Activated CD4-positive, alpha-beta T cell treated with anti-CD3 and anti-CD28 coated beads, Interleukin-2, amount 10 ng/mL, durations not matched to agents 7 days and 5 days (primary cell): ENCODE results near the gene UBE2H. TPM values are rescaled to one million over a fixed set of nuclear protein-coding genes. Genes with fewer than 3 reads are reported as not detected.

Experiments
- CTCF ChIA-PET: fragments of 350-600 bp; sonication (Branson Sonifier 250); formaldehyde crosslinking; loops from one replicate; lab custom pipeline; 2021; ENCODE audit warnings: antibody characterized with exemption; lab: Charles Lee
- POLR2A ChIA-PET: fragments of 350-600 bp; sonication (Branson Sonifier 250); formaldehyde crosslinking; loops from one replicate; lab custom pipeline; 2021; ENCODE audit warnings: antibody characterized with exemption; lab: Charles Lee
- DNase-seq: peaks from one replicate; pipeline ENCODE4 v3.0.0-alpha.2; 2020
- H3K27ac Mint-ChIP-seq: one replicate; pipeline ENCODE4 v1.8.0; 2021; ENCODE audit warnings: mild to moderate bottlenecking, moderate library complexity, mixed read lengths
- H3K27me3 Mint-ChIP-seq: one replicate; pipeline ENCODE4 v1.8.0; 2021; ENCODE audit warnings: mixed read lengths
- H3K36me3 Mint-ChIP-seq: one replicate; pipeline ENCODE4 v1.8.0; 2021; ENCODE audit warnings: low read depth, mixed read lengths
- H3K4me1 Mint-ChIP-seq: one replicate; pipeline ENCODE4 v1.8.0; 2021; ENCODE audit warnings: mixed read lengths
- H3K4me3 Mint-ChIP-seq: one replicate; pipeline ENCODE4 v1.8.0; 2021; ENCODE audit warnings: mild to moderate bottlenecking, moderate library complexity, mixed read lengths
- H3K9me3 Mint-ChIP-seq: one replicate; pipeline ENCODE4 v1.8.0; 2021; ENCODE audit warnings: mixed read lengths
- total RNA-seq, 2 experiments: library from RNA; stranded (reverse); gene quantifications; one replicate each; pipeline ENCODE4 v1.2.3, GENCODE V29; 2021

Gene UBE2H
- total RNA-seq, 2 experiments from 2014 or later: 34.9 to 40.3 TPM

DNA sequence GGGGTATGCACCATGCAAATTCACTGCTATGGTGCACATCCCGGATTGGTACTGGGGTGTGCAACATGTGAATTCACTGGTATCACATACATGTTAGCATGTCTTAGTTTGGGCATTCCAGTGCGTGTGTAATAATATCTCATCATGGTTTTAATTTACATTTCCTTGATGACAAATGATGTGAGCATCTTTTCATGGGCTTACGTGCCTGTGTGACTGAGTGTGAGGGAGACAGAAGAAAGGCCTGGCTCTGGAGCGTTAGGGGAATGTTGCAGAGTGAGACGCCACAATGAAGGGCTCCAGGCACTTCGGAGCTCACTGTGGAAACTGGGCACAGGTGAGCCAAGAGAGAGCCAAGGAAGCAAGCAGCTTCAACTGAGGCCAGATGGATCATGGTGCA, 162.6 kb downstream of the UBE2H start:
- Mint-ChIP-seq H3K9me3 (no peaks in the 10 kb centered on the region), H3K36me3 (no peaks in the 10 kb centered on the region), H3K4me3 (no peak overlapping the region), H3K27me3 (peaks cover 42% of the 10 kb centered on the region), H3K4me1 (peaks cover 15% of the 10 kb centered on the region), H3K27ac (no peak overlapping the region)
- DNase-seq: no peak
- ChIA-PET CTCF (interaction anchor here (0.6 to 0.7 kb wide), 2 partner anchors 65 to 1796 kb away, joined by 3 to 4 read pairs; no protein-coding TSS in a partner anchor), POLR2A (no interaction called here)

DNA sequence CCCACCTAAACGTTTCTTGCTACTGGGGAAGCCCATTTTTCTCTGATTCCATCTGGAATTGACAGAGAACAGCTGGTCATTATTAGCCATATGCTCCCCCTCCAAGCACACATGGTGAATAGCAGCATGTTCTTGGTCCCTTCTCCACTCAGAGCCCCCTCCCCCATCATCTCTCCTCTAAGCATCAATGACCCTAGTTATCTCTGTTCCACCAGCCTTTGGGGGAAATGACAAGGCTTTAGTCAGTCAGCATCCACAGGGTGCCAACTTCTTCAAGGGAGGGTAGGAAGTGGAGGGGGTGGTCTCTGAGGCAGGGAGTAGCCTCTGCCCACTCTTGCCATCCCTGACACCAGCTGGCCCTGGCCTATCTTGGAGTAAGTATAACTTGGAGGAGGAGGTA, 163.1 kb downstream of the UBE2H start:
- Mint-ChIP-seq H3K4me1 (peaks cover 16% of the 10 kb centered on the region), H3K27me3 (peaks cover 47% of the 10 kb centered on the region), H3K36me3 (no peaks in the 10 kb centered on the region), H3K9me3 (no peaks in the 10 kb centered on the region), H3K27ac (no peak overlapping the region), H3K4me3 (no peak overlapping the region)
- ChIA-PET POLR2A (no interaction called here), CTCF (interaction anchor here (0.6 to 0.7 kb wide), 2 partner anchors 66 to 1796 kb away, joined by 3 to 4 read pairs; no protein-coding TSS in a partner anchor)
- no peak for DNase-seq

DNA sequence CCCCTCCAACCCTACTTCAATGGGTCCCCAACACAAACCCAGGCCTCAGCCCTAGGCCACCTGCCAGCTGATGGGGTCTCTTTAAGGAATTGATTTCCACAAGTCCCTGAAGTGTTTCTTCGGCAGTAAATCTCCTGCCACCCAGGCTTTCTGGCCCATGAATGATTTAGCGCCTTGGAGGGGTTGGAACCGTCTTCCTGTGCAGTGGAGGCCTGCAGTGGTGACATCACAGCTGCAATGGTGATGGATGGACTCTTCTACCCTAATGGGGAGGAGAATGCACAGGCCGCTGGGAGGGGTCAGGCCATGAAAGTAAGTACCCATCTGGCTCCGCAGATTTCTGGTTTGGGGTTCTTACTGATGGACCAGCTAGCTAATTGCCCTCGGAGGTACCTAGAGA, 163.8 kb downstream of the UBE2H start:
- ChIA-PET CTCF (no interaction called here), POLR2A (no interaction called here)
- no peak for DNase-seq
- Mint-ChIP-seq H3K4me3 (no peak overlapping the region), H3K4me1 (peaks cover 16% of the 10 kb centered on the region), H3K27ac (no peak overlapping the region), H3K9me3 (no peaks in the 10 kb centered on the region), H3K36me3 (no peaks in the 10 kb centered on the region), H3K27me3 (peaks cover 48% of the 10 kb centered on the region)

DNA sequence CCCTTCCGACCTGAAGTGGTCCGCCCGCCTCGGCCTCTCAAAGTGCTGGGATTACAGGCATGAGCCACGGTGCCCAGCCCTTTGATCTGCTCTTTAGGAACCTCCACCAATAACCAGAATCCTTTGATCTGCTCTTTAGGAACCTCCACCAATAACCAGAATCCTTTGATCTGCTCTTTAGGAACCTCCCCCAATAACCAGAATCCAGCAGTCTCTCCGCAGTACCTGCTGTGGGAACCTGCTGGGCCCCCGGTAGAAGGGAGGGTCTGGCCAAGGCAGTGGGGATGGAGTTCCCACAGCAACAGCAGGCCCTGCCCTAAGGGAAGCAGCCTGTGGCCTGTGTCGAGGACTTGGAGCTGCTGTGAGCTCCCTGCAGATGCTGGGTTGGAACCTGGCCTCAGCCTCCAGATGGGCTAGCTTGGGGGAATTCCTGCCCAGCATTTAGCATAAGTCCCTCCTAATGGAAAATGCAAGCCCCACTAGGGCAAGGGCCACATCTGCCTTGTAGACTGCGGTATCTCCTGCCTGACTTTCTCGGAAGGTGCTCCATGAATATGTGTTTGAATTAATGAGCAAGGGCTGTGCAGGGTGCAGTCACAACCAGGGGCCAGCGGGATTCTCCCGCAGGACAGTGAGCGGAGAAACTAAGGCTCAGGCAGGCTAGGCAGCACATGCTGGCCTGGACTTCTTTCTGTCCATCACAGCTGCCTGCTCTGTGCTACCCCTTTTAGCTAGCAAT, 165.8 kb downstream of the UBE2H start:
- Mint-ChIP-seq H3K9me3 (no peaks in the 10 kb centered on the region), H3K27ac (no peak overlapping the region), H3K4me1 (peaks cover 32% of the 10 kb centered on the region), H3K4me3 (no peak overlapping the region), H3K27me3 (peaks cover 66% of the 10 kb centered on the region), H3K36me3 (no peaks in the 10 kb centered on the region)
- ChIA-PET POLR2A (no interaction called here), CTCF (interaction anchor here (1.5 kb wide), 1 partner anchor 46 kb away, joined by 3 read pairs; no protein-coding TSS in a partner anchor)
- no peak for DNase-seq

DNA sequence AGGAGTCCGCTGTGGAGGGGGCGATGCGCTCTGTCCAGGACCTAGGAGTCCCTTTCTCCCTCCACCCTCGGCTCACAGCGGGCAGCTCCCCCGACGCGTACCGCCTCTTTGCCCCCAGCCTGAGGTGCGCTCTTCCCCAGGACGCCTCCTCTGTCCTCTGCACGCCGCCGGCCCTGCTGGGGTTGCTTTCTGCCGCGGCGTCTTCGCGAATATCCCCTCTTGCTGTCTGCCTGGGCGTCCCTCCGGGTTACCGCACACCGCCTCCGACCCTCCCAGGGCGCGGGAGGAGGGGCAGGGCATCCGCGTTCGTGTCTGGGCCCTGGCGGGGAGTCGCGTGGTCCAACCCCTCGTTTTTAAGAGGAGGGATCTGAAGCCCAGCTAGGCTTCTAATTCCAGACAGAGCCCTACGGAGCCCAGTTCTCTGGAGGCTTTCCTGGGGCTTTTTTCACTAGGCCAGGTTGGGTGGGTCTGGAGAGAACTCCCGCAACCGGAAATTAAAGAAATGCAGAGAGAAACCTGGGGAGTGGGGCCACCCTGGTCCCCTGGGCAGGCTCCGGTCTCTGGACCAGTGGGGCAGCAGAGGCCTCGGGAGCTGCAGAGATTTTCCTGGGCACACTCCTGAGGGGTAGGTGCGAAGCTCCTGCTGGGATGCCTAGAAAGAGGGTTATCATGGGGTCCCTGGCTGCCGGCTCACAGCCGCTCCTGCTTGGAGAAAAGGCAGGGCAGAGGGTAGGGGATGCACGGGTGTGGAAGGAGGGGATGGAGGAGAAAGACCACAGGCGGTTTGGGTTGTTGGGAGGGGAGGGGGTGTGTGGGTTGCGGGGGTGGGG, 166.9 kb downstream of the UBE2H start:
- DNase-seq: no peak
- Mint-ChIP-seq H3K27ac (no peak overlapping the region), H3K27me3 (peaks cover 72% of the 10 kb centered on the region), H3K4me3 (peak overlapping the region; percentile 30), H3K9me3 (no peaks in the 10 kb centered on the region), H3K4me1 (peaks cover 40% of the 10 kb centered on the region), H3K36me3 (peaks cover 3% of the 10 kb centered on the region)
- ChIA-PET CTCF (interaction anchor here (0.6 to 1.5 kb wide), 4 partner anchors 9 to 105 kb away, joined by 3 read pairs; no protein-coding TSS in a partner anchor), POLR2A (interaction anchor here (0.5 kb wide), 1 partner anchor 37 kb away, joined by 3 read pairs; no protein-coding TSS in a partner anchor)

DNA sequence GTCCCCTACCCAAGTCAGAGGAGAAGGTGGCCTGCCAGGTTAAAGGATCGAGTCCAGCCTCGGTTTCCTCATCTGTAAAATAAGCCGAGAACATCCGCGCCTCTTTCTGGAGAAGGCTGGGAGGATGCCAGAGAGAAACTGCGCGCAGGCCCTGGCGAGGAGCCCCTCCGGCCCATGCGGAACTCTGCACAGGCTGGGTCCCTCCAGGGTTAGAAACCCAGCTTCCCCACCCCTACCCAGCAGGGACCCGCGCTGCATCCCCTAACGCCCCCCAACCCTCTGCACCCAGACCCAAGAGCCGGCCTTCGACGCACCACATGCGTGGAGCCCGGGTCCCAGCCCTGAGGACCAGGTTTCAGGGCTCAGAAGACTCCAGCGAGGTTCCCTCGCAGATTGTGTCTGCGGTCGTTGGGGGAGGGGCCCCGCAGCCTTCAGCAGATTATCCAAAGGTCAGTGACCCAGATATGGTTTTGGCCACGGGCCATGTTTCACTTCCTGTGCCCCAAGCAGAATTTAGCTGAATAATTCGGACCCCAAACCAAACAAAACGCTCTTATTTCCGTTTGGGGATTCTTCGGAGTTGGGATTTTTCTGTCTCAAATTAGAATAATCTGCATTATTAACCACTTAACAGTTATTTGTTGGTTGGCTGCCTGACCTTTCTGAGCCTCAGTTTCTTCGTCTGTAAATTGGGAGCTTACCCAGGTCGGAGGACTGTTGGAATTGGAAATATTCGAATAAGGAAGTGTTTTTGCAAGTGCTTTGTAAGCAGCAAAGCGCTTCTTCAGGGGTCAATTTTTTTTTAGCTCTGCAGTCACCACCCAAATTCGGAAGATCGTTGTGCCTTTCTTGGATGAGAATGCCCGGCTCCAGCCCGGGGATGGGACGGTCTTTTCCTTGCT, 167.7 kb downstream of the UBE2H start:
- no peak for DNase-seq
- H3K4me3 Mint-ChIP-seq: peak overlapping the region; percentile 30
- peaks cover 72% of the 10 kb centered on the region for H3K27me3 Mint-ChIP-seq
- H3K9me3 Mint-ChIP-seq: no peaks in the 10 kb centered on the region
- H3K36me3 Mint-ChIP-seq: peaks cover 3% of the 10 kb centered on the region
- CTCF ChIA-PET: interaction anchor here (0.7 to 0.9 kb wide), 2 partner anchors 10 to 36 kb away, joined by 3 read pairs; no protein-coding TSS in a partner anchor
- no peak overlapping the region for H3K27ac Mint-ChIP-seq
- peaks cover 40% of the 10 kb centered on the region for H3K4me1 Mint-ChIP-seq
- POLR2A ChIA-PET: interaction anchor here (0.5 kb wide), 1 partner anchor 38 kb away, joined by 3 read pairs; no protein-coding TSS in a partner anchor

DNA sequence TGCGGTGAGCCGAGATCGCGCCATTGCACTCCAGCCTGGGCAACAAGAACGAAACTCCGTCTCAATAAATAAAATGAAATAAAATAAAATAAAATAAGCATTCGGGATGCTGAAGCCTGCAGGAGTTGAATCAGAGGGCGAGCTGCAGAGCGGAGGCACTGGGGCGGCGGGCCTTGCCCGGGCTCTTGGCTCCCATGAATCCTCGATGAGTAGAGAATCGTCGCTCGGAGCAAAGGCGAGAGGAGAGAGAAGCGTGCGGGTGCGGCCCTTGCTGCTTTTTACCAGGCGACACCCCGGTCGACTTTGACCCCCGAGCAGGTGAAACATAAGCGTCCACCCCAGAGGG, 168.3 kb downstream of the UBE2H start:
- no peak overlapping the region for H3K4me3 Mint-ChIP-seq
- POLR2A ChIA-PET: no interaction called here
- no peaks in the 10 kb centered on the region for H3K9me3 Mint-ChIP-seq
- peaks cover 71% of the 10 kb centered on the region for H3K27me3 Mint-ChIP-seq
- peaks cover 3% of the 10 kb centered on the region for H3K36me3 Mint-ChIP-seq
- CTCF ChIA-PET: no interaction called here
- H3K4me1 Mint-ChIP-seq: peaks cover 40% of the 10 kb centered on the region
- no peak overlapping the region for H3K27ac Mint-ChIP-seq
- no peak for DNase-seq

DNA sequence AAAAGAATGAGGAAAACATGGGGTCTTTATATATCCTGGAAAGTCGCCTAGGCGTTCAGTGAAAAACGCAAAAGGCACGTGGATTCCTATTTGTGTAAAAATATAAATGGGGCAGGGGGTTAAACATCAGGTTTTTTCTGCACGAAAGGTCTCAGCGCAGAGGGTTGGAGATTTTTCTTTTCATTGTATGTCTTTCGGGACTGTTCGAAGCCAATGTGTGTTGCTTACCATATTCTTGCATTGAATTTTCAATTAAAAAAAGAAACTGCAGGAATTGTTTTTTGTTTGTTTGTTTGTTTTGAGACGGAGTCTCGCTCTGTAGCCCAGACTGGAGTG, 169.2 kb downstream of the UBE2H start:
- Mint-ChIP-seq H3K27me3 (peaks cover 71% of the 10 kb centered on the region), H3K9me3 (no peaks in the 10 kb centered on the region), H3K36me3 (peaks cover 3% of the 10 kb centered on the region), H3K27ac (no peak overlapping the region), H3K4me1 (peaks cover 40% of the 10 kb centered on the region), H3K4me3 (no peak overlapping the region)
- DNase-seq: no peak
- CTCF ChIA-PET: no interaction called here
- POLR2A ChIA-PET: no interaction called here

DNA sequence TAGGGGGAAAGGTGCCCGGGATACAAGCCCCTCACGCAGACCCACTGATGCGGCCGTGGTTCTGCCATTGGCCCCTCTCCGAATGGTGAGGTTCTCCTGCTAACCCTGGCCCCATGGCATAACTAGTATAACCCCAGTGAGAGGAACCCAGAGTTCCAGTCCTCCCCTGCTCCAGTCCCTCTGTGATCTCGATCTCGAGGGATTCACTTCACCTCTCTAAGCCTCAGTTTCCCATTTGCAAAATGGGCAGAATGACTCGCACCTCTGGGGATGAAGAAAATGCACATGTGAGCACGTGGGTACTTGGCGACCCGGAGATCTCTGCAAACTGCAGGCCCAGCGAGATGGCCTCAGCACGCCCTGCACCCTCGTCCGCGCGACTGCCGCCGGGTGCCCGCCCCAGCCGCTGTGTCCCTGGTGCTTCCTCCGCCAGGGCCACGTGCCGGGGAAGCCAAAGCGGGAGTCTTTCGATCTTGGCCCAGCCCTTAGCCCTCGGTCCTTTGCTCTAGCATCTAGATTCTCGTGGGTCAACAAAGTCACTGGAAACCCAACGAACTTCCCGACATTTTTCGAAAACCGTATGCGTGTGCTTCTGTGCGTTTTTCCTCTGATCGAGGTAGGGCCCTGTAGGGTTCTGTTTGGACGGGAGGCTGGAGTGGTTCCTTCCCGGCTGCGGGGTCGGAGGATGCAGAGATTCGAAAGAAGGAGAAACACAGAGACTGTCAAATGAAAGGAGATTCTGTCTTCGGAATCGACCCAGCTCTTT, 169.8 kb downstream of the UBE2H start:
- Mint-ChIP-seq H3K4me3 (no peak overlapping the region), H3K36me3 (peaks cover 3% of the 10 kb centered on the region), H3K27ac (peak overlapping the region; percentile 57), H3K4me1 (peaks cover 40% of the 10 kb centered on the region), H3K27me3 (peaks cover 76% of the 10 kb centered on the region), H3K9me3 (no peaks in the 10 kb centered on the region)
- DNase-seq: no peak
- ChIA-PET CTCF (interaction anchor here (1.1 kb wide), 1 partner anchor 10 kb away, joined by 3 read pairs; no protein-coding TSS in a partner anchor), POLR2A (no interaction called here)

DNA sequence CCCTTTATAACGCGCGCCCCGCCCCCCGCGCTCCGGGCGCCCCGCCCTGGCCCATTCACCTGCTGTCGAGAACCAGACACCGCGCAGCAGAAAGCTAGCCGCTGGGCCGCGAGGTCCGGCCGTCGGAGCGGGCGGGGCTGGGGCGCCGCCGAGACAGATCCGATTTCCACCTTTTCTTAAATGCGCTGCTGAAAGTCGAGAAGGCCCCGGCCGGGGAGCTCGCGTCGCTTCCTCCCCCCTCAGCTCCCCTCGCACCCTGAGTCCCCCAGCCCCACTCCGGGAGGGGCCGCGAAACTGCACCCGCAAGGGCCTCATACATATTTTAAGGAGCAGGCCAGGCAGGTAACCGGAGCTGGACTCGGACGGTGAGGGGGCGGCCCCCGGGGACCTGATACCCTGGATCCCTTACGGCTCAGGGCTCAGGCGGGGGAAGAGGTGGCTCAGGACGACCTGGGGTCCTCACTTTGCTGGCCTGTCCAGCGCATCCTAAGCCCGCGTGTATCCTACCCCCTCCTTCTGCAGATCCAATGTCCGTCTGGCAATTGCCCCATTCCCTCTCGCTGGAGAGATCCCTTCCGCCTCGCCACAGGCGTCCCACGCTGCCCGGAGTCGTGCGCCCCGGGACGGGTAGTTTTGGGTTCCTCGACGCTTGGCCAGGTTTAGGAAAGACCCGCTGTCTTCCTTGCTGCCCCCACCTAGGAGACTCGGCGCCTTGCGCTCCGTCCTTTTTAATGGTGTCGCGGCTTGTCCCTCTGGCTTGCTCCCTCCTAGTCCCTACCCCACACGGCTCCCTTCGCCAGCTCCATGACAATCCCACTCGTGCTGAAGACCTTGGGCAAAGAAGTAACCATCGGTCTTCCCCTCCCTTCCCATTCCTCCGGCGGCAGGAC, 170.6 kb downstream of the UBE2H start:
- Mint-ChIP-seq H3K4me3 (peak overlapping the region; percentile 19), H3K36me3 (peaks cover 3% of the 10 kb centered on the region), H3K9me3 (no peaks in the 10 kb centered on the region), H3K27me3 (peaks cover 76% of the 10 kb centered on the region), H3K27ac (no peak overlapping the region), H3K4me1 (peaks cover 44% of the 10 kb centered on the region)
- ChIA-PET CTCF (interaction anchor here (0.6 to 2.0 kb wide), 5 partner anchors 9 to 414 kb away, joined by 3 to 6 read pairs (median 4); no protein-coding TSS in a partner anchor), POLR2A (no interaction called here)
- DNase-seq: no peak
